IMR-90 (cell line): ENCODE data around the gene PLEKHJ1. TPM values are rescaled to one million over a fixed set of nuclear protein-coding genes. Genes with fewer than 3 reads are reported as not detected.

Experiments used
- ATAC-seq: fragments of 200-7000 bp; cut with Tn5 transposase; 2 replicates; pipeline ENCODE4 v1.9.1; 2020; ENCODE audit warnings: low read depth, mild to moderate bottlenecking, moderate library complexity
- BruUV-seq: library from RNA; stranded (reverse); fragments of 400-500 nt; replicated peaks from 2 replicates; lab custom pipeline; 2021; lab: Mats Ljungman, UMichigan
- CTCF ChIA-PET: fragments of 300-600 bp; formaldehyde crosslinking; extraction: SDS; loops from one replicate; lab custom pipeline; 2021; ENCODE audit warnings: antibody characterized with exemption; lab: Yijun Ruan, JAX
- POLR2A ChIA-PET: fragments of 300-600 bp; sonication (Branson Sonifier 250); formaldehyde crosslinking; loops from one replicate; lab custom pipeline; 2022; ENCODE audit warnings: antibody characterized with exemption; ENCODE audit not compliant: unreplicated experiment; lab: Charles Lee
- DNase-seq: peaks from one replicate; pipeline ENCODE4 v3.0.0; 2013
- H2AFZ ChIP-seq: replicated peaks from 2 replicates; pipeline ENCODE3; 2013; ENCODE audit warnings: low read length, mild to moderate bottlenecking; ENCODE audit not compliant: poor library complexity
- H2AK5ac ChIP-seq: 2 replicates; pipeline ENCODE4 v1.6.1; 2013; ENCODE audit warnings: low read depth, low read length, inconsistent platforms
- H2AK9ac ChIP-seq: replicated peaks from 2 replicates; pipeline ENCODE3; 2013; ENCODE audit warnings: mild to moderate bottlenecking, low read depth, low read length, moderate library complexity; ENCODE audit not compliant: poor library complexity
- H2BK120ac ChIP-seq: 2 replicates; pipeline ENCODE4 v1.6.1; 2013; ENCODE audit warnings: low read depth, low read length, inconsistent platforms
- H2BK15ac ChIP-seq: 3 replicates; pipeline ENCODE4 v1.6.1; 2013; ENCODE audit warnings: low read depth, low read length, inconsistent platforms
- H2BK20ac ChIP-seq: 2 replicates; pipeline ENCODE4 v1.6.1; 2013; ENCODE audit warnings: low read depth, mild to moderate bottlenecking, inconsistent platforms, low read length, moderate library complexity
- H2BK5ac ChIP-seq: 2 replicates; pipeline ENCODE4 v1.6.1; 2013; ENCODE audit warnings: mild to moderate bottlenecking, low read depth, low read length, inconsistent platforms; ENCODE audit not compliant: poor library complexity, severe bottlenecking
- H3K14ac ChIP-seq: replicated peaks from 2 replicates; pipeline ENCODE4 v1.6.1; 2013; ENCODE audit warnings: low read depth, low read length, inconsistent platforms
- H3K18ac ChIP-seq: 2 replicates; pipeline ENCODE4 v1.6.1; 2013; ENCODE audit warnings: low read depth, low read length, control low read depth
- H3K23ac ChIP-seq: 2 replicates; pipeline ENCODE4 v1.6.1; 2013; ENCODE audit warnings: low read depth, low read length, inconsistent platforms
- H3K27ac ChIP-seq: 2 replicates; pipeline ENCODE4 v1.5.1; 2013; ENCODE audit warnings: mild to moderate bottlenecking, control low read depth, low read length; ENCODE audit not compliant: insufficient read depth
- H3K27me3 ChIP-seq: 2 replicates; pipeline ENCODE4 v1.6.1; 2013; ENCODE audit warnings: low read length; ENCODE audit not compliant: control insufficient read depth, insufficient read depth
- H3K36me3 ChIP-seq: 2 replicates; pipeline ENCODE4 v1.6.1; 2013; ENCODE audit warnings: low read length, mixed read lengths; ENCODE audit not compliant: control insufficient read depth, insufficient read depth
- H3K4ac ChIP-seq: 2 replicates; pipeline ENCODE4 v1.6.1; 2013; ENCODE audit warnings: low read depth, low read length, inconsistent platforms
- H3K4me1 ChIP-seq: 2 replicates; pipeline ENCODE4 v1.6.1; 2013; ENCODE audit warnings: low read length, mixed read lengths; ENCODE audit not compliant: control insufficient read depth, insufficient read depth
- H3K4me2 ChIP-seq: 2 replicates; pipeline ENCODE4 v1.6.1; 2013; ENCODE audit warnings: low read depth, mild to moderate bottlenecking, control low read depth, low read length, moderate library complexity
- H3K4me3 ChIP-seq: 2 replicates; pipeline ENCODE4 v1.5.1; 2013; ENCODE audit warnings: low read depth, mild to moderate bottlenecking, control low read depth, low read length, moderate library complexity; ENCODE audit not compliant: insufficient read depth
- H3K56ac ChIP-seq: 2 replicates; pipeline ENCODE4 v1.6.1; 2013; ENCODE audit warnings: low read length, inconsistent platforms; ENCODE audit not compliant: insufficient read depth; ENCODE audit errors: extremely low read depth
- H3K79me1 ChIP-seq, 2 experiments: 2 replicates each; pipeline ENCODE4 v1.6.1; 2013; ENCODE audit warnings: low read length in 2 of 2, inconsistent platforms in 1 of 2, low read depth in 1 of 2
- H3K9ac ChIP-seq: 2 replicates; pipeline ENCODE4 v1.6.1; 2013; ENCODE audit warnings: low read depth, low read length, control low read depth
- H3K9me1 ChIP-seq: 2 replicates; pipeline ENCODE4 v1.6.1; 2013; ENCODE audit warnings: low read length, inconsistent platforms; ENCODE audit not compliant: insufficient read depth
- H3K9me3 ChIP-seq: 2 replicates; pipeline ENCODE4 v1.6.1; 2013; ENCODE audit warnings: low read length; ENCODE audit not compliant: control insufficient read depth, insufficient read depth
- H4K20me1 ChIP-seq: 2 replicates; pipeline ENCODE4 v1.6.1; 2013; ENCODE audit warnings: low read length, inconsistent platforms; ENCODE audit not compliant: insufficient read depth
- H4K5ac ChIP-seq: 2 replicates; pipeline ENCODE4 v1.6.1; 2013; ENCODE audit warnings: mild to moderate bottlenecking, low read depth, low read length, control low read depth
- H4K8ac ChIP-seq, 2 experiments: 2 replicates each; pipeline ENCODE4 v1.6.1; 2013; ENCODE audit warnings: low read depth in 2 of 2, low read length in 2 of 2, control low read depth in 1 of 2, inconsistent platforms in 1 of 2
- H4K91ac ChIP-seq: 2 replicates; pipeline ENCODE4 v1.6.1; 2013; ENCODE audit warnings: low read depth, low read length, inconsistent platforms; ENCODE audit not compliant: insufficient read depth
- BHLHE40 ChIP-seq: fragments of 150-350 bp; IDR thresholded peaks from 2 replicates; pipeline ENCODE4 v1.6.1; 2016; ENCODE audit warnings: mild to moderate bottlenecking, low read depth, low read length
- CEBPB ChIP-seq: IDR thresholded peaks from 2 replicates; pipeline ENCODE4 v1.6.1; 2012; ENCODE audit warnings: low read depth, low read length, improper control_type of control experiment
- CHD1 ChIP-seq: IDR thresholded peaks from 2 replicates; pipeline ENCODE4 v1.6.1; 2012; ENCODE audit warnings: low read depth, low read length, improper control_type of control experiment
- CTCF ChIP-seq: conservative IDR thresholded peaks from 2 replicates; pipeline ENCODE4 v1.5.1; 2012; ENCODE audit warnings: mild to moderate bottlenecking, low read depth, low read length, improper control_type of control experiment
- FOS ChIP-seq: fragments of 150-350 bp; IDR thresholded peaks from 2 replicates; pipeline ENCODE4 v1.6.1; 2016; ENCODE audit warnings: low read depth, low read length
- MAFK ChIP-seq: IDR thresholded peaks from 2 replicates; pipeline ENCODE4 v1.6.1; 2012; ENCODE audit warnings: low read depth, low read length, improper control_type of control experiment
- MAZ ChIP-seq: IDR thresholded peaks from 2 replicates; pipeline ENCODE4 v1.6.1; 2012; ENCODE audit warnings: low read depth, mild to moderate bottlenecking, low read length, improper control_type of control experiment, moderate library complexity, borderline replicate concordance
- MXI1 ChIP-seq: IDR thresholded peaks from 2 replicates; pipeline ENCODE4 v1.6.1; 2012; ENCODE audit warnings: low read depth, mild to moderate bottlenecking, low read length, moderate library complexity, borderline replicate concordance
- NFE2L2 ChIP-seq: fragments of 150-350 bp; IDR thresholded peaks from 2 replicates; pipeline ENCODE4 v1.6.1; 2016; ENCODE audit warnings: low read depth, mild to moderate bottlenecking, low read length
- POLR2A ChIP-seq: IDR thresholded peaks from 2 replicates; pipeline ENCODE4 v1.6.1; 2012; ENCODE audit warnings: mild to moderate bottlenecking, low read depth, low read length
- RAD21 ChIP-seq: IDR thresholded peaks from 2 replicates; pipeline ENCODE4 v1.6.1; 2012; ENCODE audit warnings: low read length, improper control_type of control experiment
- RCOR1 ChIP-seq: IDR thresholded peaks from 2 replicates; pipeline ENCODE4 v1.6.1; 2012; ENCODE audit warnings: mild to moderate bottlenecking, low read length, improper control_type of control experiment; ENCODE audit not compliant: insufficient replicate concordance
- RFX5 ChIP-seq: IDR thresholded peaks from 2 replicates; pipeline ENCODE4 v1.8.0; 2012; ENCODE audit warnings: low read depth, mild to moderate bottlenecking, low read length, moderate library complexity
- SMC3 ChIP-seq: fragments of 150-350 bp; IDR thresholded peaks from 2 replicates; pipeline ENCODE4 v1.6.1; 2016; ENCODE audit warnings: low read depth, mild to moderate bottlenecking, antibody characterized with exemption, low read length, moderate library complexity
- USF2 ChIP-seq: fragments of 150-350 bp; IDR thresholded peaks from 2 replicates; pipeline ENCODE4 v1.6.1; 2017; ENCODE audit warnings: mild to moderate bottlenecking, antibody characterized with exemption, low read length, low read depth
- WGBS, 2 experiments: methylation state at CpG; one replicate each; pipeline versions ENCODE4 v1.1.5 to v1.1.7; 2013; ENCODE audit warnings: missing lambda C conversion rate in 2 of 2; ENCODE audit not compliant: insufficient read length in 1 of 2; ENCODE audit errors: extremely low coverage in 2 of 2; 5-methylcytosine and 5-hydroxymethylcytosine counted together
- dilution Hi-C: fragments of 300-500 bp; cut with HindIII; formaldehyde crosslinking; loops from one replicate; pipeline ENCODE4 v1.14.3; 2018; ENCODE audit warnings: low sequenced_read_pairs; ENCODE audit not compliant: unreplicated experiment
- in situ Hi-C: fragments of 300-500 bp; cut with MboI; formaldehyde crosslinking; loops from 3 replicates; pipeline ENCODE4 v1.14.3; 2019; ENCODE audit warnings: low sequenced_read_pairs, inconsistent platforms, mixed read lengths
- intact Hi-C: fragments of 100-400 bp; cut with micrococcal nuclease; formaldehyde crosslinking; loops from 2 replicates; pipeline ENCODE4 v1.10.0; 2022
- polyA plus RNA-seq, 3 experiments: library from polyadenylated mRNA; depleted of rRNA; stranded (reverse); fragments of >200 nt; gene quantifications; 2 replicates each; pipeline ENCODE4 v1.2.3, GENCODE V29; 2012; ENCODE audit warnings: low replicate concordance in 1 of 3
- total RNA-seq: library from RNA; depleted of rRNA; stranded (reverse); fragments of >200 nt; gene quantifications from 2 replicates; pipeline ENCODE4 v1.2.3, GENCODE V29; 2012
- TF ChIP-seq, protein P1 (sequence below): fragments of 150-350 bp; IDR thresholded peaks from 2 replicates; pipeline ENCODE4 v1.6.1; 2016; ENCODE audit warnings: low read depth, mild to moderate bottlenecking, low read length, moderate library complexity, borderline replicate concordance

The PLEKHJ1 gene
- total and polyA plus RNA-seq, 2 of the 4 experiments (the other 2 are of a cell fraction), result 31.7 to 62.8 TPM

GRCh38 chr19:2207008-2207407, 29.1 kb downstream of the PLEKHJ1 start:
- Histone ChIP-seq H3K27me3 (no peaks in the 10 kb centered on the region), H2BK5ac (peak overlapping the region; percentile 18), H4K5ac (no peak overlapping the region), H3K4me1 (peaks cover 12% of the 10 kb centered on the region), H3K4me3 (no peak overlapping the region), H3K9me3 (no peaks in the 10 kb centered on the region), H2BK15ac (no peak overlapping the region), H3K27ac (no peak overlapping the region), H3K14ac (no peak overlapping the region), H3K18ac (no peak overlapping the region), H2AFZ (no peak overlapping the region), H3K23ac (no peak overlapping the region), H2BK120ac (no peak overlapping the region), H3K4ac (no peak overlapping the region), H3K4me2 (no peak overlapping the region), H3K36me3 (peaks cover 44% of the 10 kb centered on the region), H3K9me1 (peaks cover 12% of the 10 kb centered on the region), H2AK9ac (no peak overlapping the region), H4K91ac (no peak overlapping the region), H3K9ac (no peak overlapping the region), H4K8ac (no peak overlapping the region), H2BK20ac (no peak overlapping the region), H4K20me1 (peaks cover 14% of the 10 kb centered on the region; the same call in 1 of the 2 replicates), H3K79me1 (peaks cover 20 to 72% of the 10 kb centered on the region in 2 experiments), H3K56ac (no peak overlapping the region), H2AK5ac (peak overlapping the region; percentile 2; the same call in 1 of the 2 replicates)
- intact Hi-C loops, result no loop called here
- DNase-seq (no peak), ATAC-seq (no peak)
- ChIA-PET POLR2A (no interaction called here), CTCF (no interaction called here)
- in situ Hi-C loops, result no loop called here
- dilution Hi-C loops, result no loop called here
- no TSS peak for BruUV-seq
- 70% methylated on average over 2 of the region's 15 CpGs; no CpG with 5 or more reads in 1 of the 2 experiments for WGBS, 2 experiments
- TF ChIP-seq CEBPB (no peak), MXI1 (no peak), NFE2L2 (no peak), USF2 (no peak), FOS (no peak), SMC3 (no peak), BHLHE40 (no peak), MAFK (no peak), RFX5 (no peak), POLR2A (no peak), MAZ (no peak), RCOR1 (no peak), RAD21 (no peak), CHD1 (no peak), CTCF (no peak)
- TF ChIP-seq, protein P1, sequence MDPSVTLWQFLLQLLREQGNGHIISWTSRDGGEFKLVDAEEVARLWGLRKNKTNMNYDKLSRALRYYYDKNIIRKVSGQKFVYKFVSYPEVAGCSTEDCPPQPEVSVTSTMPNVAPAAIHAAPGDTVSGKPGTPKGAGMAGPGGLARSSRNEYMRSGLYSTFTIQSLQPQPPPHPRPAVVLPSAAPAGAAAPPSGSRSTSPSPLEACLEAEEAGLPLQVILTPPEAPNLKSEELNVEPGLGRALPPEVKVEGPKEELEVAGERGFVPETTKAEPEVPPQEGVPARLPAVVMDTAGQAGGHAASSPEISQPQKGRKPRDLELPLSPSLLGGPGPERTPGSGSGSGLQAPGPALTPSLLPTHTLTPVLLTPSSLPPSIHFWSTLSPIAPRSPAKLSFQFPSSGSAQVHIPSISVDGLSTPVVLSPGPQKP, result no peak
